Activated T-helper 17 cell treated with anti-CD3 and anti-CD28 coated beads, Interleukin-2, amount 50 U/mL, for 72 hours (primary cell): ENCODE data around the gene PIP5K1C. TPM values are rescaled to one million over a fixed set of nuclear protein-coding genes. Genes with fewer than 3 reads are reported as not detected.

ENCODE experiments used
- ATAC-seq: fragments of 150-1000 bp; cut with Tn5 transposase; replicated peaks from 2 replicates; pipeline ENCODE4 v1.10.0; 2021; ENCODE audit warnings: mild to moderate bottlenecking, moderate library complexity
- H3K27ac Mint-ChIP-seq: one replicate; pipeline ENCODE4 v1.8.0; 2022; ENCODE audit warnings: mixed read lengths
- H3K27me3 Mint-ChIP-seq: one replicate; pipeline ENCODE4 v1.8.0; 2022; ENCODE audit warnings: mixed read lengths
- H3K36me3 Mint-ChIP-seq: one replicate; pipeline ENCODE4 v1.8.0; 2022; ENCODE audit warnings: low read depth, mild to moderate bottlenecking, mixed read lengths
- H3K4me1 Mint-ChIP-seq: one replicate; pipeline ENCODE4 v1.8.0; 2022; ENCODE audit warnings: mixed read lengths
- H3K4me3 Mint-ChIP-seq: one replicate; pipeline ENCODE4 v1.8.0; 2022; ENCODE audit warnings: mild to moderate bottlenecking, mixed read lengths
- H3K9me3 Mint-ChIP-seq: one replicate; pipeline ENCODE4 v1.8.0; 2022; ENCODE audit warnings: mixed read lengths
- total RNA-seq, 2 donors: library from RNA; stranded (reverse); gene quantifications; one replicate each; pipeline ENCODE4 v1.2.3, GENCODE V29; 2022

The PIP5K1C gene
- total RNA-seq, 2 donors from 2014 or later: 16.1 to 26.2 TPM

- H3K4me1 Mint-ChIP-seq: peaks cover under 1% of the 10 kb centered on the region
- H3K9me3 Mint-ChIP-seq: no peaks in the 10 kb centered on the region
- H3K4me3 Mint-ChIP-seq: no peak overlapping the region
- ATAC-seq: no peak
- H3K27ac Mint-ChIP-seq: no peak overlapping the region
- peaks cover 13% of the 10 kb centered on the region for H3K36me3 Mint-ChIP-seq
- H3K27me3 Mint-ChIP-seq: no peaks in the 10 kb centered on the region
Measured at GRCh38 chr19:3618811-3619630, 81.2 kb downstream of the PIP5K1C start.

GRCh38 chr19:3618144-3618810 is 82.0 kb downstream of the PIP5K1C start:
- Mint-ChIP-seq H3K27me3 (no peaks in the 10 kb centered on the region), H3K4me3 (no peak overlapping the region), H3K27ac (no peak overlapping the region), H3K36me3 (peaks cover 13% of the 10 kb centered on the region), H3K9me3 (no peaks in the 10 kb centered on the region), H3K4me1 (no peaks in the 10 kb centered on the region)
- ATAC-seq: peak; percentile 77

- Mint-ChIP-seq H3K4me3 (no peak overlapping the region), H3K9me3 (no peaks in the 10 kb centered on the region), H3K36me3 (peaks cover 6% of the 10 kb centered on the region), H3K27me3 (no peaks in the 10 kb centered on the region), H3K4me1 (no peaks in the 10 kb centered on the region), H3K27ac (peak overlapping the region; percentile 21)
- ATAC-seq: no peak
Measured at GRCh38 chr19:3617463-3617862, 82.8 kb downstream of the PIP5K1C start.

- H3K36me3 Mint-ChIP-seq: peaks cover 5% of the 10 kb centered on the region
- H3K27ac Mint-ChIP-seq: no peak overlapping the region
- no peak overlapping the region for H3K4me3 Mint-ChIP-seq
- no peak for ATAC-seq
- no peaks in the 10 kb centered on the region for H3K27me3 Mint-ChIP-seq
- no peaks in the 10 kb centered on the region for H3K9me3 Mint-ChIP-seq
- no peaks in the 10 kb centered on the region for H3K4me1 Mint-ChIP-seq
Measured at GRCh38 chr19:3615524-3616135, 84.6 kb downstream of the PIP5K1C start.

- no peaks in the 10 kb centered on the region for H3K4me1 Mint-ChIP-seq
- ATAC-seq: no peak
- no peak overlapping the region for H3K4me3 Mint-ChIP-seq
- H3K9me3 Mint-ChIP-seq: no peaks in the 10 kb centered on the region
- H3K27me3 Mint-ChIP-seq: no peaks in the 10 kb centered on the region
- H3K27ac Mint-ChIP-seq: no peak overlapping the region
- peaks cover 5% of the 10 kb centered on the region for H3K36me3 Mint-ChIP-seq
Measured at GRCh38 chr19:3614858-3615505, 85.3 kb downstream of the PIP5K1C start.

- ATAC-seq: no peak
- Mint-ChIP-seq H3K4me3 (no peak overlapping the region), H3K36me3 (peaks cover 5% of the 10 kb centered on the region), H3K9me3 (no peaks in the 10 kb centered on the region), H3K27ac (no peak overlapping the region), H3K4me1 (no peaks in the 10 kb centered on the region), H3K27me3 (no peaks in the 10 kb centered on the region)
Measured at GRCh38 chr19:3613818-3614661, 86.2 kb downstream of the PIP5K1C start.

- H3K4me3 Mint-ChIP-seq: no peak overlapping the region
- H3K9me3 Mint-ChIP-seq: no peaks in the 10 kb centered on the region
- H3K27me3 Mint-ChIP-seq: peaks cover 2% of the 10 kb centered on the region
- no peaks in the 10 kb centered on the region for H3K4me1 Mint-ChIP-seq
- ATAC-seq: no peak
- peaks cover 5% of the 10 kb centered on the region for H3K36me3 Mint-ChIP-seq
- no peak overlapping the region for H3K27ac Mint-ChIP-seq
Measured at GRCh38 chr19:3612901-3613741, 87.1 kb downstream of the PIP5K1C start.

- no peaks in the 10 kb centered on the region for H3K4me1 Mint-ChIP-seq
- no peaks in the 10 kb centered on the region for H3K9me3 Mint-ChIP-seq
Measured at GRCh38 chr19:3612330-3612729, 87.9 kb downstream of the PIP5K1C start.

GRCh38 chr19:3611841-3612240 is 88.4 kb downstream of the PIP5K1C start:
- H3K4me3 Mint-ChIP-seq: no peak overlapping the region
- H3K4me1 Mint-ChIP-seq: no peaks in the 10 kb centered on the region
- ATAC-seq: no peak
- no peaks in the 10 kb centered on the region for H3K9me3 Mint-ChIP-seq
- H3K36me3 Mint-ChIP-seq: peaks cover 5% of the 10 kb centered on the region
- H3K27ac Mint-ChIP-seq: no peak overlapping the region
- H3K27me3 Mint-ChIP-seq: peaks cover 6% of the 10 kb centered on the region

More at GRCh38 chr19:3612330-3612729, 87.9 kb downstream of the PIP5K1C start:
- H3K27ac Mint-ChIP-seq: no peak overlapping the region
- no peak overlapping the region for H3K4me3 Mint-ChIP-seq
- H3K27me3 Mint-ChIP-seq: peaks cover 6% of the 10 kb centered on the region
- peaks cover 5% of the 10 kb centered on the region for H3K36me3 Mint-ChIP-seq
- ATAC-seq: no peak

GRCh38 chr19:3610745-3611717 is 89.2 kb downstream of the PIP5K1C start:
- ATAC-seq: no peak
- Mint-ChIP-seq H3K9me3 (no peaks in the 10 kb centered on the region), H3K4me3 (no peak overlapping the region), H3K27me3 (peaks cover 6% of the 10 kb centered on the region), H3K4me1 (no peaks in the 10 kb centered on the region), H3K36me3 (peaks cover 5% of the 10 kb centered on the region), H3K27ac (no peak overlapping the region)

- Mint-ChIP-seq H3K9me3 (no peaks in the 10 kb centered on the region), H3K27ac (no peak overlapping the region), H3K4me3 (no peak overlapping the region), H3K36me3 (peaks cover 5% of the 10 kb centered on the region), H3K4me1 (no peaks in the 10 kb centered on the region), H3K27me3 (peaks cover 6% of the 10 kb centered on the region)
- ATAC-seq: no peak
Measured at GRCh38 chr19:3609779-3610719, 90.2 kb downstream of the PIP5K1C start.
